Activated T-cell treated with anti-CD3 and anti-CD28 coated beads, Interleukin-2, amount 50 U/mL, for 48 hours (primary cell): ENCODE results near the gene ARMC9.

ENCODE experiments used
- DNase-seq, 2 experiments: peaks; one replicate each; pipeline ENCODE4 v3.0.0-alpha.2; 2020

ARMC9 gene

GRCh38 chr2:231318954-231319353 is 120.5 kb downstream of the ARMC9 start:
- no peak for DNase-seq

- no peak for DNase-seq
Measured at GRCh38 chr2:231319867-231320266, 121.4 kb downstream of the ARMC9 start.

GRCh38 chr2:231321021-231321420 is 122.6 kb downstream of the ARMC9 start:
- DNase-seq: no peak

GRCh38 chr2:231321556-231322334 is 123.3 kb downstream of the ARMC9 start:
- DNase-seq: no peak

GRCh38 chr2:231323316-231323715 is 124.9 kb downstream of the ARMC9 start:
- DNase-seq: no peak

GRCh38 chr2:231325826-231326225 is 127.4 kb downstream of the ARMC9 start:
- no peak for DNase-seq

- no peak for DNase-seq
Measured at GRCh38 chr2:231326404-231326803, 128.0 kb downstream of the ARMC9 start.

GRCh38 chr2:231330311-231330710 is 131.9 kb downstream of the ARMC9 start:
- no peak for DNase-seq

GRCh38 chr2:231331533-231331932 is 133.1 kb downstream of the ARMC9 start:
- no peak for DNase-seq

- DNase-seq: no peak
Measured at GRCh38 chr2:231332388-231332787, 134.0 kb downstream of the ARMC9 start.

GRCh38 chr2:231332872-231333500 is 134.6 kb downstream of the ARMC9 start:
- no peak for DNase-seq

GRCh38 chr2:231334179-231334930 is 135.9 kb downstream of the ARMC9 start:
- no peak for DNase-seq

- no peak for DNase-seq
Measured at GRCh38 chr2:231334981-231335380, 136.6 kb downstream of the ARMC9 start.

- no peak for DNase-seq
Measured at GRCh38 chr2:231335591-231335990, 137.2 kb downstream of the ARMC9 start.

- DNase-seq: no peak
Measured at GRCh38 chr2:231336236-231336635, 137.8 kb downstream of the ARMC9 start.

- DNase-seq: no peak
Measured at GRCh38 chr2:231336700-231337099, 138.3 kb downstream of the ARMC9 start.

GRCh38 chr2:231337807-231338759 is 139.7 kb downstream of the ARMC9 start:
- no peak for DNase-seq

- no peak for DNase-seq
Measured at GRCh38 chr2:231339316-231339715, 140.9 kb downstream of the ARMC9 start.

GRCh38 chr2:231341100-231341499 is 142.7 kb downstream of the ARMC9 start:
- no peak for DNase-seq

GRCh38 chr2:231342061-231342711 is 143.8 kb downstream of the ARMC9 start:
- DNase-seq: no peak

GRCh38 chr2:231343006-231343710 is 144.7 kb downstream of the ARMC9 start:
- no peak for DNase-seq
